HG03159 (cell line): ENCODE measurements around the gene ENOX2.
"Not testable (repeated sequence)": the region's sequence is repeated elsewhere in the genome, so short reads cannot be mapped to it uniquely, and the experiment has no call there.

Source experiments
- ATAC-seq: cut with Tn5 transposase; IDR thresholded peaks from one replicate; pipeline ENCODE4 v1.9.1; 2021; ENCODE audit warnings: mild to moderate bottlenecking, moderate library complexity; ENCODE audit not compliant: unreplicated experiment

ENOX2 gene

GRCh38 chrX:130769835-130770234 lies 133.2 kb downstream of the ENOX2 start:
- ATAC-seq: no peak

- ATAC-seq: no peak
Measured at GRCh38 chrX:130758072-130758471, 144.9 kb downstream of the ENOX2 start.

- ATAC-seq: no peak
Measured at GRCh38 chrX:130756233-130756632, 146.8 kb downstream of the ENOX2 start.

- ATAC-seq: no peak
Measured at GRCh38 chrX:130754353-130754752, 148.7 kb downstream of the ENOX2 start.

GRCh38 chrX:130746709-130747342 lies 156.2 kb downstream of the ENOX2 start:
- ATAC-seq: no peak

- ATAC-seq: no peak
Measured at GRCh38 chrX:130746077-130746476, 156.9 kb downstream of the ENOX2 start.

- ATAC-seq: no peak
Measured at GRCh38 chrX:130741584-130741983, 161.4 kb downstream of the ENOX2 start.

GRCh38 chrX:130741151-130741550 lies 161.9 kb downstream of the ENOX2 start:
- ATAC-seq: no peak

- ATAC-seq: no peak
Measured at GRCh38 chrX:130738638-130739195, 164.3 kb downstream of the ENOX2 start.

- no peak for ATAC-seq
Measured at GRCh38 chrX:130734713-130735112, 168.3 kb downstream of the ENOX2 start.

GRCh38 chrX:130728208-130728607 lies 174.8 kb downstream of the ENOX2 start:
- no peak for ATAC-seq

GRCh38 chrX:130726661-130727060 lies 176.3 kb downstream of the ENOX2 start:
- no peak for ATAC-seq

GRCh38 chrX:130725519-130725918 lies 177.5 kb downstream of the ENOX2 start:
- ATAC-seq: no peak

GRCh38 chrX:130719413-130719812 lies 183.6 kb downstream of the ENOX2 start:
- no peak for ATAC-seq

GRCh38 chrX:130718137-130718536 lies 184.9 kb downstream of the ENOX2 start:
- no peak for ATAC-seq

- ATAC-seq: no peak
Measured at GRCh38 chrX:130716781-130717413, 186.1 kb downstream of the ENOX2 start.

- no peak for ATAC-seq
Measured at GRCh38 chrX:130716346-130716745, 186.7 kb downstream of the ENOX2 start.

- no peak for ATAC-seq
Measured at GRCh38 chrX:130715299-130715698, 187.7 kb downstream of the ENOX2 start.

- no peak for ATAC-seq
Measured at GRCh38 chrX:130714665-130715064, 188.3 kb downstream of the ENOX2 start.

GRCh38 chrX:130714135-130714534 lies 188.9 kb downstream of the ENOX2 start:
- ATAC-seq: no peak

- not testable (repeated sequence) for ATAC-seq
Measured at GRCh38 chrX:130709178-130709577, 193.8 kb downstream of the ENOX2 start.

- ATAC-seq: no peak
Measured at GRCh38 chrX:130705591-130705990, 197.4 kb downstream of the ENOX2 start.
